Body of pancreas (tissue), 4 donors: ENCODE measurements around the gene PRDM2. TPM values are rescaled to one million over a fixed set of nuclear protein-coding genes. Genes with fewer than 3 reads are reported as not detected.

Experiments
- ATAC-seq: fragments of 150-250 bp; one replicate; pipeline ENCODE4 v1.9.1; 2016
- DNase-seq, 4 donors: peaks; one replicate each; pipeline ENCODE4 v3.0.0-alpha.2; 2019
- H3K27ac ChIP-seq, 4 donors: fragments of 200-600 bp; sonication (generic); 1 replicate in 3 of 4; 2 replicates in 1 of 4; pipeline versions ENCODE4 v1.5.1 to v1.6.1; 2016 to 2019; ENCODE audit warnings: mild to moderate bottlenecking in 1 of 4, mixed read lengths in 1 of 4, moderate library complexity in 1 of 4
- H3K27me3 ChIP-seq, 2 donors: fragments of 200-600 bp; sonication (generic); one replicate each; pipeline ENCODE4 v1.6.0; 2016; ENCODE audit warnings: mild to moderate bottlenecking in 1 of 2
- H3K36me3 ChIP-seq, 2 donors: fragments of 200-600 bp; sonication (generic); replicated peaks in 1 of 2; 2 replicates each; pipeline ENCODE4 v1.5.1; 2016; ENCODE audit warnings: low read depth in 2 of 2; ENCODE audit not compliant: insufficient read depth in 1 of 2
- H3K4me1 ChIP-seq: fragments of 200-600 bp; sonication (generic); one replicate; pipeline ENCODE4 v1.6.0; 2016
- H3K4me3 ChIP-seq, 2 donors: fragments of 200-600 bp; sonication (generic); 1 replicate in 1 of 2; 2 replicates in 1 of 2; pipeline ENCODE4 v1.5.1; 2016 to 2019
- H3K9me3 ChIP-seq, 3 donors: fragments of 200-600 bp; sonication (generic); 1 replicate in 2 of 3; 2 replicates in 1 of 3; pipeline ENCODE4 v1.5.1; 2016
- POLR2A ChIP-seq, 3 donors: fragments of 450-650 bp; IDR thresholded peaks; one replicate each; pipeline ENCODE4 v1.6.1; 2016; ENCODE audit warnings: antibody characterized with exemption in 3 of 3, mild to moderate bottlenecking in 2 of 3
- WGBS, 2 donors: methylation state at CpG; one replicate each; pipeline ENCODE4 v1.1.5; 2017; 5-methylcytosine and 5-hydroxymethylcytosine counted together
- intact Hi-C: fragments of 100-400 bp; cut with DNase I; formaldehyde crosslinking; loops from one replicate; pipeline ENCODE4 v1.15.1; 2023
- total RNA-seq, 2 donors: library from RNA; depleted of rRNA; stranded (reverse); fragments of >200 nt; gene quantifications; one replicate each; pipeline ENCODE4 v1.1.0, GENCODE V29; 2016
- TF ChIP-seq, protein P1 (sequence below), 7 experiments: fragments of 450-650 bp in 4 of 7; fragments of 200-600 bp in 3 of 7; sonication (generic) in 3 of 7; IDR thresholded peaks; one replicate each; pipeline ENCODE4 v1.5.1; 2016 to 2019; ENCODE audit warnings: antibody characterized with exemption in 7 of 7

Gene PRDM2
- total RNA-seq, 2 donors from 2014 or later: 21.4 to 21.8 TPM

GRCh38 chr1:13730751-13731482, 30.9 kb downstream of the PRDM2 start:
- no peaks in the 10 kb centered on the region for H3K4me1 ChIP-seq
- no peak overlapping the region for H3K4me3 ChIP-seq
- DNase-seq: peak in 2 of 4 donors; percentile 25 to 40
- H3K27ac ChIP-seq: no peak overlapping the region
- WGBS, 2 donors: 78 to 85% methylated on average over 10 to 12 of the region's 12 CpGs
- H3K27me3 ChIP-seq: no peaks in the 10 kb centered on the region
- ATAC-seq: no peak
- H3K36me3 ChIP-seq: no peaks in the 10 kb centered on the region
- TF ChIP-seq POLR2A (IDR thresholded peaks at IDR 0.05): no peak
- TF ChIP-seq, protein P1, sequence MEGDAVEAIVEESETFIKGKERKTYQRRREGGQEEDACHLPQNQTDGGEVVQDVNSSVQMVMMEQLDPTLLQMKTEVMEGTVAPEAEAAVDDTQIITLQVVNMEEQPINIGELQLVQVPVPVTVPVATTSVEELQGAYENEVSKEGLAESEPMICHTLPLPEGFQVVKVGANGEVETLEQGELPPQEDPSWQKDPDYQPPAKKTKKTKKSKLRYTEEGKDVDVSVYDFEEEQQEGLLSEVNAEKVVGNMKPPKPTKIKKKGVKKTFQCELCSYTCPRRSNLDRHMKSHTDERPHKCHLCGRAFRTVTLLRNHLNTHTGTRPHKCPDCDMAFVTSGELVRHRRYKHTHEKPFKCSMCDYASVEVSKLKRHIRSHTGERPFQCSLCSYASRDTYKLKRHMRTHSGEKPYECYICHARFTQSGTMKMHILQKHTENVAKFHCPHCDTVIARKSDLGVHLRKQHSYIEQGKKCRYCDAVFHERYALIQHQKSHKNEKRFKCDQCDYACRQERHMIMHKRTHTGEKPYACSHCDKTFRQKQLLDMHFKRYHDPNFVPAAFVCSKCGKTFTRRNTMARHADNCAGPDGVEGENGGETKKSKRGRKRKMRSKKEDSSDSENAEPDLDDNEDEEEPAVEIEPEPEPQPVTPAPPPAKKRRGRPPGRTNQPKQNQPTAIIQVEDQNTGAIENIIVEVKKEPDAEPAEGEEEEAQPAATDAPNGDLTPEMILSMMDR (IDR thresholded peaks at IDR 0.05): no peak
- H3K9me3 ChIP-seq: no peaks in the 10 kb centered on the region
- intact Hi-C loops: no loop called here

- no peak for DNase-seq
- H3K27ac ChIP-seq: no peak overlapping the region
- WGBS, 2 donors: 88 to 91% methylated on average over 5 of the region's 5 CpGs
Measured at GRCh38 chr1:13731897-13732296, 31.9 kb downstream of the PRDM2 start.

DNA sequence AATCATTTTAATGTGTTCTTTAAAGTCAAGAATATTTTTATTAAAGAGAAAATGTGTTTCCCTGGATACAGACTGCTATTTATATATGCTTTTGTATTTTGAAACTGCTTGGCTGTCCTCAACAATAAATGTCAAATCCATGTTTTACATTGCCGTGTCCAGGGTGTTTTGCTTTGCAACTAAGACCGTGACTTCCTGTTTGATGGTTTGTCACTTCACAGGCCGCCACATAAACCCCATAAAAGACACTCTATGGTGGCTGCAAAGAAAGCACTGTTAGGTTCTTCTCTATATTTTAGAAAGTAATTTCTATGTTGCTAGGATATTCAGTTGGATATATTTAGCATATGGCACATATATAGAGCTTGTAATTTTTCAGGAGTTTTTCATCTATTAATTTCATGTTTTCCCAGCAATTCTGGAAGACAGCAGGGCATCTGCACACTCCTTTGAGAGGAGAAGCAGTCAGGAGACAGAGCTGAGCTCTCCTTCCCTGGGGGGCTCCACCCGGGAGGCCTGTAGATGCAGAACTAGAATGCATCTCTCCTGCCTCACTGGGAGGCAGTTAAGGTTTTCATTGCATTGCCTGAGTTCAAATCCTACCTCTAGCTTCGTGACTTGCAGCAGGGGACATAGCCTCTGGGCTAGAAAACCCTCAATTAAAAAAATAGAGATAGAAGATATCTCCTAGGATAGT, 33.1 kb downstream of the PRDM2 start:
- H3K9me3 ChIP-seq: no peaks in the 10 kb centered on the region
- H3K4me3 ChIP-seq: no peak overlapping the region
- TF ChIP-seq, protein P1 (IDR thresholded peaks at IDR 0.05): no peak
- TF ChIP-seq POLR2A (IDR thresholded peaks at IDR 0.05): no peak
- no peaks in the 10 kb centered on the region for H3K36me3 ChIP-seq
- H3K4me1 ChIP-seq: no peaks in the 10 kb centered on the region
- H3K27me3 ChIP-seq: no peaks in the 10 kb centered on the region
- H3K27ac ChIP-seq: no peak overlapping the region
- ATAC-seq (no peak), DNase-seq (no peak)
- intact Hi-C loops: no loop called here
- WGBS, 2 donors: 69 to 80% methylated on average over 5 of the region's 5 CpGs

More at GRCh38 chr1:13731897-13732296, 31.9 kb downstream of the PRDM2 start:
- intact Hi-C loops: no loop called here
- ATAC-seq: no peak
- TF ChIP-seq, protein P1 (IDR thresholded peaks at IDR 0.05): no peak
- no peak for TF ChIP-seq POLR2A (IDR thresholded peaks at IDR 0.05)
- Histone ChIP-seq H3K4me1 (no peaks in the 10 kb centered on the region), H3K9me3 (no peaks in the 10 kb centered on the region), H3K36me3 (no peaks in the 10 kb centered on the region), H3K4me3 (no peak overlapping the region), H3K27me3 (no peaks in the 10 kb centered on the region)

DNA sequence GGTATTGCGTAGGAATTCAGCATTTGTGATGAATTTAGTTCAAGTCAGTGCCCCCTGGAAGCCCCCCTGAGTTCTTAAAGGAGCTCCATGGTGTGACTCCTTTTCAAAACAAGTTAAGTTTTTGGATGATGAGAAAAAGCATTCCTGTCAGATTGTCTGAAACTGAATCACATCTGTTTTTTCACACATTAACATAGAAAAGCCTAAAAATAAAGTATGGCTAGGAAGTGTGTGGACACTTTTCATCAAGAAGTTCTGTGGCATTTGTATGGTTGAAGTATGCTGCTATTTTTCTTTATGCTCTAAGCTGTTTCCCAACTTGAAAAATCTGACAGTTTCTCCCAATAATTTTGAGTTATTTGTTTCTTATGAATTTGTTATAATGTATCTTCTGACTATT, 33.7 kb downstream of the PRDM2 start:
- Histone ChIP-seq H3K36me3 (no peaks in the 10 kb centered on the region), H3K27ac (no peak overlapping the region), H3K9me3 (no peaks in the 10 kb centered on the region), H3K27me3 (no peaks in the 10 kb centered on the region), H3K4me1 (no peaks in the 10 kb centered on the region), H3K4me3 (no peak overlapping the region)
- 91 to 92% methylated on average over 1 of the region's 1 CpG for WGBS, 2 donors
- TF ChIP-seq POLR2A (IDR thresholded peaks at IDR 0.05): no peak
- TF ChIP-seq, protein P1 (IDR thresholded peaks at IDR 0.05): no peak
- ATAC-seq: no peak
- intact Hi-C loops: no loop called here
- DNase-seq: no peak
